H9 (cell line): Measurements from ENCODE around the gene E2F4. TPM values are rescaled to one million over a fixed set of nuclear protein-coding genes. Genes with fewer than 3 reads are reported as not detected.

Experiments used
- DNase-seq: peaks from one replicate; pipeline ENCODE4 v3.0.0-alpha.2; 2017
- H2AFZ ChIP-seq: one replicate; pipeline ENCODE4 v1.6.1; 2013; ENCODE audit warnings: mild to moderate bottlenecking, low read length, control low read depth, moderate library complexity
- H2AK5ac ChIP-seq: 2 replicates; pipeline ENCODE4 v1.6.1; 2013; ENCODE audit warnings: low read length, control low read depth, mixed read lengths; ENCODE audit not compliant: insufficient read length
- H2BK120ac ChIP-seq: one replicate; pipeline ENCODE4 v1.6.1; 2013; ENCODE audit warnings: low read depth, mild to moderate bottlenecking, low read length, control low read depth, inconsistent platforms; ENCODE audit not compliant: poor library complexity, severe bottlenecking
- H2BK12ac ChIP-seq: 2 replicates; pipeline ENCODE4 v1.6.1; 2013; ENCODE audit warnings: low read length, control low read depth, mixed read lengths, low read depth; ENCODE audit not compliant: insufficient read length
- H2BK15ac ChIP-seq: 2 replicates; pipeline ENCODE4 v1.6.1; 2013; ENCODE audit warnings: low read depth, low read length, control low read depth
- H2BK20ac ChIP-seq: one replicate; pipeline ENCODE4 v1.6.1; 2013; ENCODE audit warnings: low read depth, mild to moderate bottlenecking, low read length, control low read depth, inconsistent platforms; ENCODE audit not compliant: poor library complexity, severe bottlenecking
- H2BK5ac ChIP-seq: 2 replicates; pipeline ENCODE4 v1.6.1; 2013; ENCODE audit warnings: low read length, control low read depth, mixed read lengths; ENCODE audit not compliant: insufficient read length
- H3K14ac ChIP-seq: 2 replicates; pipeline ENCODE4 v1.6.1; 2013; ENCODE audit warnings: low read length, control low read depth; ENCODE audit not compliant: insufficient read depth
- H3K18ac ChIP-seq: 2 replicates; pipeline ENCODE4 v1.6.1; 2013; ENCODE audit warnings: low read depth, mild to moderate bottlenecking, mixed read lengths, low read length, control low read depth; ENCODE audit not compliant: insufficient read length
- H3K23ac ChIP-seq: 2 replicates; pipeline ENCODE4 v1.6.1; 2013; ENCODE audit warnings: low read length, control low read depth, mixed read lengths, low read depth; ENCODE audit not compliant: insufficient read length
- H3K23me2 ChIP-seq: 2 replicates; pipeline ENCODE4 v1.6.1; 2013; ENCODE audit warnings: low read depth, mild to moderate bottlenecking, mixed read lengths, low read length, control low read depth; ENCODE audit not compliant: insufficient read length, poor library complexity, severe bottlenecking
- H3K27ac ChIP-seq: 2 replicates; pipeline ENCODE4 v1.5.1; 2013; ENCODE audit warnings: low read length, control low read depth, mixed read lengths, low read depth; ENCODE audit not compliant: insufficient read length
- H3K27me3 ChIP-seq: 2 replicates; pipeline ENCODE4 v1.6.1; 2013; ENCODE audit warnings: low read length, control low read depth, inconsistent platforms; ENCODE audit not compliant: insufficient read depth
- H3K4ac ChIP-seq: 2 replicates; pipeline ENCODE4 v1.6.1; 2013; ENCODE audit warnings: low read depth, mild to moderate bottlenecking, control low read depth, inconsistent platforms, low read length, moderate library complexity
- H3K4me1 ChIP-seq: 2 replicates; pipeline ENCODE4 v1.6.1; 2013; ENCODE audit warnings: low read length, control low read depth, inconsistent platforms; ENCODE audit not compliant: insufficient read depth
- H3K4me2 ChIP-seq: 2 replicates; pipeline ENCODE4 v1.6.1; 2013; ENCODE audit warnings: low read length, control low read depth, mixed read lengths; ENCODE audit not compliant: insufficient read length, insufficient read depth
- H3K56ac ChIP-seq: 2 replicates; pipeline ENCODE4 v1.6.1; 2013; ENCODE audit warnings: low read depth, mild to moderate bottlenecking, mixed read lengths, low read length, control low read depth; ENCODE audit not compliant: insufficient read length
- H3K79me1 ChIP-seq: 2 replicates; pipeline ENCODE4 v1.6.1; 2013; ENCODE audit warnings: low read depth, mild to moderate bottlenecking, moderate library complexity, low read length, control low read depth, inconsistent platforms; ENCODE audit not compliant: insufficient read depth, poor library complexity, severe bottlenecking
- H3K79me2 ChIP-seq: 2 replicates; pipeline ENCODE4 v1.6.1; 2013; ENCODE audit warnings: low read length, control low read depth, inconsistent platforms; ENCODE audit not compliant: insufficient read depth
- H3K9ac ChIP-seq: 2 replicates; pipeline ENCODE4 v1.6.1; 2013; ENCODE audit warnings: low read length, control low read depth, mixed read lengths; ENCODE audit not compliant: insufficient read length; ENCODE audit errors: extremely low read depth
- H3K9me3 ChIP-seq: one replicate; pipeline ENCODE4 v1.6.1; 2013; ENCODE audit warnings: low read depth, low read length, inconsistent platforms; ENCODE audit not compliant: control insufficient read depth
- H3T11ph ChIP-seq: one replicate; pipeline ENCODE4 v1.6.1; 2013; ENCODE audit warnings: mild to moderate bottlenecking, low read length, control low read depth, inconsistent platforms
- H4K20me1 ChIP-seq: one replicate; pipeline ENCODE4 v1.6.1; 2013; ENCODE audit not compliant: control insufficient read depth, insufficient read length, insufficient read depth
- H4K5ac ChIP-seq: 2 replicates; pipeline ENCODE4 v1.6.1; 2013; ENCODE audit warnings: low read depth, mild to moderate bottlenecking, mixed read lengths, low read length, control low read depth; ENCODE audit not compliant: insufficient read length
- H4K8ac ChIP-seq: replicated peaks from 2 replicates; pipeline ENCODE4 v1.6.1; 2013; ENCODE audit warnings: low read length, control low read depth, mixed read lengths, low read depth; ENCODE audit not compliant: insufficient read length
- H4K91ac ChIP-seq: 2 replicates; pipeline ENCODE4 v1.6.1; 2013; ENCODE audit warnings: low read depth, mild to moderate bottlenecking, moderate library complexity, mixed read lengths, low read length, control low read depth; ENCODE audit not compliant: insufficient read length
- H3K27ac Mint-ChIP-seq, 3 experiments: 2 replicates in 2 of 3; 3 replicates in 1 of 3; pipeline ENCODE4 v1.8.0; 2020 to 2021; ENCODE audit warnings: mixed read lengths in 3 of 3, mild to moderate bottlenecking in 1 of 3, moderate library complexity in 1 of 3
- H3K27me3 Mint-ChIP-seq: 2 replicates; pipeline ENCODE4 v1.8.0; 2021; ENCODE audit warnings: low read depth, mild to moderate bottlenecking, moderate library complexity, mixed read lengths
- H3K36me3 Mint-ChIP-seq, 3 experiments: 2 replicates in 2 of 3; 3 replicates in 1 of 3; pipeline ENCODE4 v1.8.0; 2020 to 2021; ENCODE audit warnings: low read depth in 3 of 3, mixed read lengths in 3 of 3; ENCODE audit not compliant: insufficient read depth in 1 of 3
- H3K4me1 Mint-ChIP-seq, 2 experiments: 2 replicates each; pipeline ENCODE4 v1.8.0; 2020; ENCODE audit warnings: mixed read lengths in 2 of 2
- H3K4me3 Mint-ChIP-seq, 2 experiments: 2 replicates in 1 of 2; 3 replicates in 1 of 2; pipeline ENCODE4 v1.8.0; 2020 to 2021; ENCODE audit warnings: mild to moderate bottlenecking in 2 of 2, mixed read lengths in 2 of 2, moderate library complexity in 1 of 2
- H3K9me3 Mint-ChIP-seq, 2 experiments: 2 replicates in 1 of 2; 3 replicates in 1 of 2; pipeline ENCODE4 v1.8.0; 2020; ENCODE audit warnings: mild to moderate bottlenecking in 2 of 2, mixed read lengths in 2 of 2, moderate library complexity in 1 of 2
- WGBS: extraction: QIAGEN DNeasy Blood & Tissue Kit; methylation state at CpG from one replicate; pipeline ENCODE4 v1.1.7; 2013; ENCODE audit warnings: missing lambda C conversion rate, low lambda C conversion rate, mixed read lengths; ENCODE audit not compliant: insufficient read length; ENCODE audit errors: extremely low coverage; 5-methylcytosine and 5-hydroxymethylcytosine counted together
- total RNA-seq: library from RNA; stranded (reverse); gene quantifications from 2 replicates; pipeline ENCODE4 v1.2.1, GENCODE V29; 2021
- TF ChIP-seq, protein P1 (sequence below): fragments of 200-600 bp; sonication (generic); conservative IDR thresholded peaks from 3 replicates; pipeline ENCODE4 v1.8.0; 2021; ENCODE audit warnings: antibody characterized with exemption, mild to moderate bottlenecking

The E2F4 gene
- total RNA-seq, 1 experiment from 2014 or later = 116 TPM

DNA sequence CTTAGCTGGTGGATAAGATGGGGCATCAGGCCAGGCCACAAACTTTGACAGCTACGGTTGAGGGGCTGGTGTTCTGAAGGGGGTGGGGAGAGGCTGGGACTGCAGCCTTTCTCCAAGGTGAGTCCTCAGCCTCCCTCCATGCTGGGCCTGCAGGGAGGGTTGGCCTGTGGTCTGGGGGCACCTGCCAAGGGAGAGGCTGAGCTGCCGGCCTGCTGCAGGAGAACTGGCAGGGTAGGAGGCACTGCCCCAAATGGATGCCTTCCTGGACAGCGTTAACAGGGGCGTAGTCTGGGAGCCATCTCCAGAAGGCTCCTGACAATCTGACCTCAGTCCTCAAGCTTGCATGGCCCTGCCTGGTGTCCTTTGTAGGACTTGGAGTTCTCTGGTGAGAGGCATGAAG is 12.1 kb downstream of the E2F4 start:
- no peaks in the 10 kb centered on the region for H3K27me3 ChIP-seq
- no peak overlapping the region for H3K23ac ChIP-seq
- H4K5ac ChIP-seq = no peak overlapping the region
- no peak overlapping the region for H2BK12ac ChIP-seq
- no peaks in the 10 kb centered on the region for H3K4me1 ChIP-seq
- H2BK5ac ChIP-seq = no peak overlapping the region
- Mint-ChIP-seq H3K9me3 (no peaks in the 10 kb centered on the region), H3K36me3 (peaks cover 0 to 25% (median 4%) of the 10 kb centered on the region in 3 experiments; a peak in 4 of 7 replicates), H3K27ac (no peak overlapping the region), H3K4me3 (no peak overlapping the region), H3K27me3 (0 out of 2 replicates have a peak, but pooled peaks cover 2% of the 10 kb centered on the region), H3K4me1 (peaks cover 14 to 16% of the 10 kb centered on the region in 2 experiments)
- no peak overlapping the region for H2BK20ac ChIP-seq
- H2BK15ac ChIP-seq = no peak overlapping the region
- H2AK5ac ChIP-seq = no peak overlapping the region
- no peak overlapping the region for H3K14ac ChIP-seq
- H3K27ac ChIP-seq = no peak overlapping the region
- H3K9me3 ChIP-seq = no peaks in the 10 kb centered on the region
- H3K4me2 ChIP-seq = no peak overlapping the region
- no peak for DNase-seq
- H3K9ac ChIP-seq = no peak overlapping the region
- no peak overlapping the region for H3T11ph ChIP-seq
- H3K79me2 ChIP-seq = no peaks in the 10 kb centered on the region
- no peak overlapping the region for H2AFZ ChIP-seq
- H3K4ac ChIP-seq = no peak overlapping the region
- no peak overlapping the region for H4K8ac ChIP-seq
- H3K56ac ChIP-seq = no peak overlapping the region
- no peaks in the 10 kb centered on the region for H4K20me1 ChIP-seq
- H3K23me2 ChIP-seq = no peaks in the 10 kb centered on the region
- no peak overlapping the region for H3K18ac ChIP-seq
- no peak overlapping the region for H2BK120ac ChIP-seq
- no peaks in the 10 kb centered on the region for H3K79me1 ChIP-seq
- TF ChIP-seq, protein P1, sequence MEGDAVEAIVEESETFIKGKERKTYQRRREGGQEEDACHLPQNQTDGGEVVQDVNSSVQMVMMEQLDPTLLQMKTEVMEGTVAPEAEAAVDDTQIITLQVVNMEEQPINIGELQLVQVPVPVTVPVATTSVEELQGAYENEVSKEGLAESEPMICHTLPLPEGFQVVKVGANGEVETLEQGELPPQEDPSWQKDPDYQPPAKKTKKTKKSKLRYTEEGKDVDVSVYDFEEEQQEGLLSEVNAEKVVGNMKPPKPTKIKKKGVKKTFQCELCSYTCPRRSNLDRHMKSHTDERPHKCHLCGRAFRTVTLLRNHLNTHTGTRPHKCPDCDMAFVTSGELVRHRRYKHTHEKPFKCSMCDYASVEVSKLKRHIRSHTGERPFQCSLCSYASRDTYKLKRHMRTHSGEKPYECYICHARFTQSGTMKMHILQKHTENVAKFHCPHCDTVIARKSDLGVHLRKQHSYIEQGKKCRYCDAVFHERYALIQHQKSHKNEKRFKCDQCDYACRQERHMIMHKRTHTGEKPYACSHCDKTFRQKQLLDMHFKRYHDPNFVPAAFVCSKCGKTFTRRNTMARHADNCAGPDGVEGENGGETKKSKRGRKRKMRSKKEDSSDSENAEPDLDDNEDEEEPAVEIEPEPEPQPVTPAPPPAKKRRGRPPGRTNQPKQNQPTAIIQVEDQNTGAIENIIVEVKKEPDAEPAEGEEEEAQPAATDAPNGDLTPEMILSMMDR = no peak
- H4K91ac ChIP-seq = no peak overlapping the region
- WGBS = no CpG with 5 or more reads among the region's 4 CpGs
